HEK293 (cell line): Measurements from ENCODE around the gene AGBL3.

Experiments
- BCL11A ChIP-seq: fragments of 450-650 bp; formaldehyde crosslinking; IDR thresholded peaks from 2 replicates; pipeline ENCODE4 v1.5.1; 2016; ENCODE audit warnings: low read depth, missing biosample characterization, missing genetic modification characterization
- YY1 ChIP-seq: fragments of 450-650 bp; formaldehyde crosslinking; IDR thresholded peaks from 2 replicates; pipeline ENCODE4 v1.5.1; 2018; ENCODE audit warnings: missing biosample characterization, missing genetic modification characterization
- ZBTB8A ChIP-seq: fragments of 450-650 bp; formaldehyde crosslinking; IDR thresholded peaks from 2 replicates; pipeline ENCODE4 v1.5.1; 2016; ENCODE audit warnings: missing biosample characterization, missing genetic modification characterization
- ZNF394 ChIP-seq: fragments of 450-650 bp; formaldehyde crosslinking; IDR thresholded peaks from 2 replicates; pipeline ENCODE4 v1.5.1; 2016; ENCODE audit warnings: missing biosample characterization, missing genetic modification characterization, mild to moderate bottlenecking, moderate library complexity, borderline replicate concordance
- ZNF398 ChIP-seq: fragments of 450-650 bp; formaldehyde crosslinking; IDR thresholded peaks from 2 replicates; pipeline ENCODE4 v1.5.1; 2017; ENCODE audit warnings: missing biosample characterization, missing genetic modification characterization
- TF ChIP-seq, protein P1 (sequence below): fragments of 450-650 bp; formaldehyde crosslinking; IDR thresholded peaks from 2 replicates; pipeline ENCODE4 v1.5.1; 2016; ENCODE audit warnings: missing biosample characterization, missing genetic modification characterization
- TF ChIP-seq, protein P2 (sequence below): fragments of 450-650 bp; formaldehyde crosslinking; IDR thresholded peaks from 2 replicates; pipeline ENCODE4 v1.5.1; 2016; ENCODE audit warnings: missing biosample characterization, missing genetic modification characterization, low read depth
- TF ChIP-seq, protein P3 (sequence below): fragments of 450-650 bp; formaldehyde crosslinking; IDR thresholded peaks from 2 replicates; pipeline ENCODE4 v1.5.1; 2016; ENCODE audit warnings: missing biosample characterization, missing genetic modification characterization, low read depth

DNA sequence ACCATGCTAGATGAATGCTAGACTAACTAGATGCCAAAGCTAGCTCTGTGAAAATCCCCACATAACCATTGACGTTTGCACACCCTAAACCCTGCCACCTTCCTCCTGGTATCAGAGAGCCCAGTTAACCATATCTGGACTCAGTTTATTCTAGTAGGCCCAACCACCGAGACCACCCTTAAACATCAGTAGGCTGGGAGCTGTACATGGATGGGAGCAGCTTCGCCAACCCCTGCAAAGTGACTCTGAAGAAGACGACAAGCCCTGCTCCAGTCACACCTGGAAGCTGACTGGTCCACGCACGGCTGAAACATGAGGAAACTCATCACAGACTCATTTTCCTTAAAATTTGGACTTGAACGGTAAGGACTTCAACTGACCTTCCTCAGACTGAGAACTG is 188.6 kb downstream of the AGBL3 start:
- TF ChIP-seq YY1 (tag by site-specific recombination), result no peak
- no peak for TF ChIP-seq ZNF394 (tag by site-specific recombination)
- TF ChIP-seq, protein P1, sequence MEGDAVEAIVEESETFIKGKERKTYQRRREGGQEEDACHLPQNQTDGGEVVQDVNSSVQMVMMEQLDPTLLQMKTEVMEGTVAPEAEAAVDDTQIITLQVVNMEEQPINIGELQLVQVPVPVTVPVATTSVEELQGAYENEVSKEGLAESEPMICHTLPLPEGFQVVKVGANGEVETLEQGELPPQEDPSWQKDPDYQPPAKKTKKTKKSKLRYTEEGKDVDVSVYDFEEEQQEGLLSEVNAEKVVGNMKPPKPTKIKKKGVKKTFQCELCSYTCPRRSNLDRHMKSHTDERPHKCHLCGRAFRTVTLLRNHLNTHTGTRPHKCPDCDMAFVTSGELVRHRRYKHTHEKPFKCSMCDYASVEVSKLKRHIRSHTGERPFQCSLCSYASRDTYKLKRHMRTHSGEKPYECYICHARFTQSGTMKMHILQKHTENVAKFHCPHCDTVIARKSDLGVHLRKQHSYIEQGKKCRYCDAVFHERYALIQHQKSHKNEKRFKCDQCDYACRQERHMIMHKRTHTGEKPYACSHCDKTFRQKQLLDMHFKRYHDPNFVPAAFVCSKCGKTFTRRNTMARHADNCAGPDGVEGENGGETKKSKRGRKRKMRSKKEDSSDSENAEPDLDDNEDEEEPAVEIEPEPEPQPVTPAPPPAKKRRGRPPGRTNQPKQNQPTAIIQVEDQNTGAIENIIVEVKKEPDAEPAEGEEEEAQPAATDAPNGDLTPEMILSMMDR (tag by site-specific recombination), result no peak
- TF ChIP-seq, protein P2, sequence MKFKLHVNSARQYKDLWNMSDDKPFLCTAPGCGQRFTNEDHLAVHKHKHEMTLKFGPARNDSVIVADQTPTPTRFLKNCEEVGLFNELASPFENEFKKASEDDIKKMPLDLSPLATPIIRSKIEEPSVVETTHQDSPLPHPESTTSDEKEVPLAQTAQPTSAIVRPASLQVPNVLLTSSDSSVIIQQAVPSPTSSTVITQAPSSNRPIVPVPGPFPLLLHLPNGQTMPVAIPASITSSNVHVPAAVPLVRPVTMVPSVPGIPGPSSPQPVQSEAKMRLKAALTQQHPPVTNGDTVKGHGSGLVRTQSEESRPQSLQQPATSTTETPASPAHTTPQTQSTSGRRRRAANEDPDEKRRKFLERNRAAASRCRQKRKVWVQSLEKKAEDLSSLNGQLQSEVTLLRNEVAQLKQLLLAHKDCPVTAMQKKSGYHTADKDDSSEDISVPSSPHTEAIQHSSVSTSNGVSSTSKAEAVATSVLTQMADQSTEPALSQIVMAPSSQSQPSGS (tag by site-specific recombination), result no peak
- no peak for TF ChIP-seq ZNF398 (tag by site-specific recombination)
- no peak for TF ChIP-seq BCL11A
- no peak for TF ChIP-seq ZBTB8A (tag by site-specific recombination)
- TF ChIP-seq, protein P3, sequence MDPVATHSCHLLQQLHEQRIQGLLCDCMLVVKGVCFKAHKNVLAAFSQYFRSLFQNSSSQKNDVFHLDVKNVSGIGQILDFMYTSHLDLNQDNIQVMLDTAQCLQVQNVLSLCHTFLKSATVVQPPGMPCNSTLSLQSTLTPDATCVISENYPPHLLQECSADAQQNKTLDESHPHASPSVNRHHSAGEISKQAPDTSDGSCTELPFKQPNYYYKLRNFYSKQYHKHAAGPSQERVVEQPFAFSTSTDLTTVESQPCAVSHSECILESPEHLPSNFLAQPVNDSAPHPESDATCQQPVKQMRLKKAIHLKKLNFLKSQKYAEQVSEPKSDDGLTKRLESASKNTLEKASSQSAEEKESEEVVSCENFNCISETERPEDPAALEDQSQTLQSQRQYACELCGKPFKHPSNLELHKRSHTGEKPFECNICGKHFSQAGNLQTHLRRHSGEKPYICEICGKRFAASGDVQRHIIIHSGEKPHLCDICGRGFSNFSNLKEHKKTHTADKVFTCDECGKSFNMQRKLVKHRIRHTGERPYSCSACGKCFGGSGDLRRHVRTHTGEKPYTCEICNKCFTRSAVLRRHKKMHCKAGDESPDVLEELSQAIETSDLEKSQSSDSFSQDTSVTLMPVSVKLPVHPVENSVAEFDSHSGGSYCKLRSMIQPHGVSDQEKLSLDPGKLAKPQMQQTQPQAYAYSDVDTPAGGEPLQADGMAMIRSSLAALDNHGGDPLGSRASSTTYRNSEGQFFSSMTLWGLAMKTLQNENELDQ, result no peak
